ENCODE results near the gene IPPK.

DNA sequence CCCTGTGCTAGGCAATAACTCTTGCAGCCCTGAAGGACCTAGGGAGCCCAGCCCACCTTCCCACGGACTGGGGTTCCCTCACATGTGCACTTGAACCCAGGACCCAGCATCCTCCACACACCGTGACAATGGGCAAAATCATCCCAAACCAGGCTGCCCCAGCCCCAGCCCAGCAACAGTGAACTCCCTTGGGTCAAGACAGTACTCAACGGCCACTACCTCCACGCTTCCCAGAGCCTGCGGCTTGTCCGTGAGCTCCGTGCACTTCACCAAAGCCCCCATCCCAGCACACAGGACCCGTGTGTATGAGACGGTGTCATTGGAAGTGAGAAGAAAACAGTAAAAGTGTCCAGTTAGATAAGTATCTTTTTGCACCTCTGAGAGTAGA is 55.8 kb downstream of the IPPK start:
- no peak for TF ChIP-seq CTCF (IDR thresholded peaks at IDR 0.05)
- no peak for TF ChIP-seq POLR2AphosphoS5 (IDR thresholded peaks at IDR 0.05)
- no peak for TF ChIP-seq POLR2A (IDR thresholded peaks at IDR 0.05)

Data from prostate gland (tissue), 2 donors.